BLaER1 treated with 17β-estradiol and CSF1 and Interleukin-3, amounts not matched to agents 10 nM and 100 nM (cell line): ENCODE results near the gene METTL16.

ENCODE experiments used
- H3K27ac ChIP-seq, 11 experiments: shearing (Covaris generic); formaldehyde crosslinking; 2 replicates each; pipeline ENCODE4 v1.8.1; 2022
- H3K27me3 ChIP-seq, 11 experiments: shearing (Covaris generic); formaldehyde crosslinking; 2 replicates each; pipeline ENCODE4 v1.8.1; 2022
- H3K36me3 ChIP-seq, 11 experiments: shearing (Covaris generic); formaldehyde crosslinking; 2 replicates each; pipeline ENCODE4 v1.8.1; 2022
- H3K4me1 ChIP-seq, 10 experiments: shearing (Covaris generic); formaldehyde crosslinking; 2 replicates each; pipeline ENCODE4 v1.8.1; 2022
- H3K4me2 ChIP-seq, 11 experiments: shearing (Covaris generic); formaldehyde crosslinking; 2 replicates each; pipeline ENCODE4 v1.8.1; 2022
- H3K4me3 ChIP-seq, 10 experiments: shearing (Covaris generic); formaldehyde crosslinking; 2 replicates each; pipeline ENCODE4 v1.8.1; 2022
- H3K9ac ChIP-seq, 11 experiments: shearing (Covaris generic); formaldehyde crosslinking; 2 replicates each; pipeline ENCODE4 v1.8.1; 2022
- H3K9me3 ChIP-seq, 11 experiments: shearing (Covaris generic); formaldehyde crosslinking; replicated peaks in 1 of 11; 2 replicates each; pipeline ENCODE4 v1.8.1; 2022
- H4K20me1 ChIP-seq, 11 experiments: shearing (Covaris generic); formaldehyde crosslinking; 2 replicates each; pipeline ENCODE4 v1.8.1; 2022
- Cebpa-rat ChIP-seq, 11 experiments: shearing (Covaris generic); IDR thresholded peaks; 2 replicates each; pipeline ENCODE4 v1.8.1; 2022

METTL16 gene

GRCh38 chr17:2396568-2397246 lies 115.0 kb downstream of the METTL16 start:
- peaks cover 47 to 59% (median 54%) of the 10 kb centered on the region in 10 experiments for H3K4me1 ChIP-seq

GRCh38 chr17:2396192-2396567 lies 115.5 kb downstream of the METTL16 start:
- H3K9me3 ChIP-seq, result no peaks in the 10 kb centered on the region
- H3K4me2 ChIP-seq, result peak overlapping the region; percentile 97 to 100 (median 99)
- H3K27me3 ChIP-seq, result no peaks in the 10 kb centered on the region
- 0 out of 22 replicates have a peak, but pooled peaks cover 0 to 5% (median 0%) of the 10 kb centered on the region in 11 experiments for H3K36me3 ChIP-seq
- H3K27ac ChIP-seq, result peak overlapping the region; percentile 86 to 100 (median 98)
- peak overlapping the region; percentile 84 to 100 (median 98) for H3K9ac ChIP-seq
- peak overlapping the region; percentile 45 to 98 (median 85) for H3K4me3 ChIP-seq
- peaks cover 4 to 59% (median 18%) of the 10 kb centered on the region in 11 experiments; a peak in 14 of 22 replicates for H4K20me1 ChIP-seq
- no peak for TF ChIP-seq Cebpa-rat (IDR thresholded peaks at IDR 0.05)
- H3K4me1 ChIP-seq, result peaks cover 53 to 64% (median 59%) of the 10 kb centered on the region in 10 experiments

More at GRCh38 chr17:2396568-2397246, 115.0 kb downstream of the METTL16 start:
- Histone ChIP-seq H3K4me2 (peak overlapping the region; percentile 97 to 100 (median 99)), H4K20me1 (peaks cover 4 to 59% (median 18%) of the 10 kb centered on the region in 11 experiments; a peak in 14 of 22 replicates), H3K4me3 (peak overlapping the region; percentile 45 to 98 (median 85)), H3K27me3 (no peaks in the 10 kb centered on the region), H3K36me3 (no peaks in the 10 kb centered on the region), H3K9me3 (no peaks in the 10 kb centered on the region), H3K27ac (peak overlapping the region; percentile 86 to 100 (median 98)), H3K9ac (peak overlapping the region; percentile 84 to 100 (median 98))
- no peak for TF ChIP-seq Cebpa-rat (IDR thresholded peaks at IDR 0.05)

DNA sequence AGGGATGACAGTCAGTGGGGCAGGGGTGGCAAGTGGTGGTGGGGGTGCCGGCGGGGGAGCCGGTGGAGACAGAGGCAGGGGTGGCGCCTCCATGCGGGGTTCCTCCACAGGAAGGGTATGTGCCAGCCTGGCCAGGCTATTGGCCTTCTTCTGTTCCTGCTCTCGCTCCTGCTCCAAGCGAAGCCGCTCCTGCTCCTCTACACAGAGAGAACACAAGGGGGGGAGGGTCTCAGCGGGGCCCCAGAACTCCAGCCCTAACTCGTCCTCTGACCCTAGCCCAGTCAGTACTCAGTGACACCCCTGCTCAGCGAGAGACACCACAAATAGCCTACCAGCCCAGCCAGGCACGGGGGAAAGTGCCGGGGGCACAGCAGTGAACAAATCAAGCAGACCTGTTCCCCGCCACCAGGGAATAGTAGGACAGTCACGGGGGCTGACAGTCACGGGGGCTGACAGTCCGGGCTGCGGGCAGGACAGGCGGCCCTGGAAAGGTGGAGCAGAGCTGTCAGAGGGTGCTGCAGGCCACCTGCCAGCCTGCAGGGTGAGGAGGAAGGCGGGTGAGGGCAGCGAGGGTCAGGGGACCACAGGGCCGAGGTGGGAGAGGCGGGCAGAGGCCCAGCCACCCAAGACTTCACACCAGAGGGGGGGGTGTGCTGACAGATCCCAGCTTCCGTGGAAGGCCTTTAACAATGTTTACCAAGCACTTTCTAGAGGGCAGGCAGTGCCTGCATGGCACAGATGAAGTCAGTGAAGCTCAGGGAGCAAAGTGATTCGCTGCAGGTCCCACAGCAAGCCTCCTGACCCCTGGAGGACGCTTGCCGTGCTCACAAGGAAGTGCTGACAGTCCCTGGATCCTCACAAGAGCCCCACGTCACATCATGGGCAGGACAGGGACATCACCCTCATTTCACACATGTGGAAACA lies 116.2 kb downstream of the METTL16 start:
- H3K4me3 ChIP-seq, result peak overlapping the region; percentile 45 to 98 (median 85); a peak in 18 of 20 replicates
- no peaks in the 10 kb centered on the region for H3K27me3 ChIP-seq
- H3K36me3 ChIP-seq, result peaks cover 0 to 6% (median under 1%) of the 10 kb centered on the region in 11 experiments; a peak in 3 of 22 replicates
- no peak for TF ChIP-seq Cebpa-rat (IDR thresholded peaks at IDR 0.05)
- peak overlapping the region; percentile 84 to 100 (median 98) for H3K9ac ChIP-seq
- H3K4me2 ChIP-seq, result peak overlapping the region; percentile 97 to 100 (median 99)
- H3K27ac ChIP-seq, result peak overlapping the region; percentile 86 to 100 (median 98)
- no peaks in the 10 kb centered on the region for H3K9me3 ChIP-seq
- H4K20me1 ChIP-seq, result peaks cover 4 to 59% (median 18%) of the 10 kb centered on the region in 11 experiments; a peak in 14 of 22 replicates
- peaks cover 59 to 71% (median 66%) of the 10 kb centered on the region in 10 experiments for H3K4me1 ChIP-seq

- TF ChIP-seq Cebpa-rat (IDR thresholded peaks at IDR 0.05), result no peak
- Histone ChIP-seq H3K27ac (peak overlapping the region; percentile 86 to 100 (median 98); a peak in 21 of 22 replicates), H3K9me3 (no peaks in the 10 kb centered on the region), H3K27me3 (no peaks in the 10 kb centered on the region), H3K4me1 (peaks cover 67 to 78% (median 73%) of the 10 kb centered on the region in 10 experiments), H4K20me1 (peaks cover 3 to 51% (median 18%) of the 10 kb centered on the region in 11 experiments; a peak in 14 of 22 replicates), H3K4me3 (peak overlapping the region in 7 of 10 experiments; percentile 48 to 83 (median 69); a peak in 9 of 20 replicates), H3K36me3 (peaks cover 0 to 14% (median 7%) of the 10 kb centered on the region in 11 experiments; a peak in 8 of 22 replicates), H3K4me2 (peak overlapping the region; percentile 97 to 100 (median 99)), H3K9ac (peak overlapping the region; percentile 84 to 100 (median 98))
These were observed 116.9 kb downstream of the METTL16 start for GRCh38 chr17:2394775-2395201.

- peaks cover 0 to 20% (median 11%) of the 10 kb centered on the region in 11 experiments; a peak in 12 of 22 replicates for H3K36me3 ChIP-seq
- H3K27ac ChIP-seq, result peak overlapping the region; percentile 86 to 100 (median 98)
- peaks cover 73 to 79% (median 75%) of the 10 kb centered on the region in 10 experiments for H3K4me1 ChIP-seq
- peak overlapping the region; percentile 97 to 100 (median 99) for H3K4me2 ChIP-seq
- no peaks in the 10 kb centered on the region for H3K9me3 ChIP-seq
- peaks cover 3 to 48% (median 18%) of the 10 kb centered on the region in 11 experiments; a peak in 14 of 22 replicates for H4K20me1 ChIP-seq
- no peak for TF ChIP-seq Cebpa-rat (IDR thresholded peaks at IDR 0.05)
- no peaks in the 10 kb centered on the region for H3K27me3 ChIP-seq
- H3K9ac ChIP-seq, result peak overlapping the region; percentile 84 to 100 (median 98)
- peak overlapping the region; percentile 42 to 84 (median 70) for H3K4me3 ChIP-seq
These were observed 117.5 kb downstream of the METTL16 start for GRCh38 chr17:2393954-2394749.

DNA sequence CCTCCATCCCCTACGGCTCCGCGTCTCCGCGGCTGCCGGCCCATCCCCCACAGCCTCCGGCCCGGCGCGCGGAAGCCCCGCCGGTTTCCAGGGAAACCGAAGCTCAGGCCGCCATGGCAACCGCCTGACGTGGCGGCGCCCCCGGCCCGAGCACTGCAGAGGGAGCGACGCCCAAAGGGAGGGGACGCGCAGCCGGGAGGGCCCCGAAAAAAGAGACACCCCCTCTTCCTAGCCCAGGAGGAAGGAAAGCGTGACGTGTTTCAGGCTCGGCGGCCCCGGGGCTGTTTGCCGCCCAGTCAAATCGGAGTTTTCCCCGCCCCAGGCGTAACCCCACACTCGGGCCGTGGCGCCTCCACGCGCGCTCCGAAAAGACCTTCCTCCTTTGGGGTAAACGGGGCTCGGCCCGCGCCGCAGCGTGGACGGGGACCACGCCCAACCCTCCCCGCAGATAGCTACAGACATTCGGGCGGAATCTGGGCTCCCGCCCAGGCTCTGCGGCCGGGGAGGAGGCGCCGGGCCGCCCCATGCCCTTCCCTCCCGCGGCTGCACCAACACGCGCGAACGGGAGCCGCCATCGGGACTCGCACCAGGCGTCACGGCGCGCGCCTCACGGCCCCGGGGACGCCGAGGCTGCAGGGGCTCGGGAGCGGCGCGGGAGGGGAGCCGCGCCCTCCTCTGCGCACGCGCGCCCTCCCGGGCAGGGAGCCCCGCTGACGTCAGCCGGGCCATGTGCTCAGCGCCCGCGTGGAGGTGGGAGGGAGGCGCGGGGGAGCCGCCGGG lies 118.3 kb downstream of the METTL16 start:
- peaks cover 68 to 79% (median 75%) of the 10 kb centered on the region in 10 experiments for H3K4me1 ChIP-seq
- H3K36me3 ChIP-seq, result peaks cover 0 to 28% (median 13%) of the 10 kb centered on the region in 11 experiments; a peak in 17 of 22 replicates
- peak overlapping the region; percentile 85 to 100 (median 98) for H3K4me2 ChIP-seq
- peak overlapping the region; percentile 96 to 100 (median 98) for H3K9ac ChIP-seq
- H3K27me3 ChIP-seq, result no peaks in the 10 kb centered on the region
- peaks cover 3 to 49% (median 22%) of the 10 kb centered on the region in 11 experiments; a peak in 14 of 22 replicates for H4K20me1 ChIP-seq
- H3K4me3 ChIP-seq, result peak overlapping the region; percentile 60 to 84 (median 70)
- no peaks in the 10 kb centered on the region for H3K9me3 ChIP-seq
- no peak for TF ChIP-seq Cebpa-rat (IDR thresholded peaks at IDR 0.05)
- H3K27ac ChIP-seq, result peak overlapping the region; percentile 96 to 100 (median 98)
